Measurements from ENCODE around the gene GALR2.

The GALR2 gene

GRCh38 chr17:76102944-76103273 is 28.3 kb downstream of the GALR2 start:
- no peak for DNase-seq

- peak; percentile 90 for DNase-seq
Observed at GRCh38 chr17:76103274-76104139, 28.9 kb downstream of the GALR2 start, which contains the start of gene EXOC7. EXOC7 (minus strand) TSS chr17:76103787; CDS start chr17:76103692, 95 bp downstream.

GRCh38 chr17:76104140-76104895 is 29.7 kb downstream of the GALR2 start:
- no peak for DNase-seq

- DNase-seq = no peak
Observed at GRCh38 chr17:76104896-76105231, 30.3 kb downstream of the GALR2 start.

- DNase-seq = no peak
Observed at GRCh38 chr17:76106703-76107102, 32.1 kb downstream of the GALR2 start.

- no peak for DNase-seq
Observed at GRCh38 chr17:76107509-76107908, 32.9 kb downstream of the GALR2 start.

GRCh38 chr17:76111956-76112355 is 37.4 kb downstream of the GALR2 start:
- no peak for DNase-seq

GRCh38 chr17:76115138-76115754 is 40.7 kb downstream of the GALR2 start:
- DNase-seq = no peak

GRCh38 chr17:76119409-76120371 is 45.1 kb downstream of the GALR2 start:
- DNase-seq = no peak

GRCh38 chr17:76120658-76121008 is 46.1 kb downstream of the GALR2 start:
- no peak for DNase-seq

GRCh38 chr17:76121932-76122430 is 47.4 kb downstream of the GALR2 start:
- no peak for DNase-seq

GRCh38 chr17:76122431-76123190 is 48.0 kb downstream of the GALR2 start:
- DNase-seq = no peak

GRCh38 chr17:76123191-76123499 is 48.6 kb downstream of the GALR2 start:
- no peak for DNase-seq

- DNase-seq = no peak
Observed at GRCh38 chr17:76123749-76124581, 49.4 kb downstream of the GALR2 start.

GRCh38 chr17:76124582-76125390 is 50.2 kb downstream of the GALR2 start:
- no peak for DNase-seq

GRCh38 chr17:76125391-76125675 is 50.8 kb downstream of the GALR2 start:
- no peak for DNase-seq

- DNase-seq = no peak
Observed at GRCh38 chr17:76125922-76126321, 51.3 kb downstream of the GALR2 start.
